ENCODE results near the gene ABCD4.
"Not testable (repeated sequence)": the region's sequence is repeated elsewhere in the genome, so short reads cannot be mapped to it uniquely, and the experiment has no call there.

Gene ABCD4

DNA sequence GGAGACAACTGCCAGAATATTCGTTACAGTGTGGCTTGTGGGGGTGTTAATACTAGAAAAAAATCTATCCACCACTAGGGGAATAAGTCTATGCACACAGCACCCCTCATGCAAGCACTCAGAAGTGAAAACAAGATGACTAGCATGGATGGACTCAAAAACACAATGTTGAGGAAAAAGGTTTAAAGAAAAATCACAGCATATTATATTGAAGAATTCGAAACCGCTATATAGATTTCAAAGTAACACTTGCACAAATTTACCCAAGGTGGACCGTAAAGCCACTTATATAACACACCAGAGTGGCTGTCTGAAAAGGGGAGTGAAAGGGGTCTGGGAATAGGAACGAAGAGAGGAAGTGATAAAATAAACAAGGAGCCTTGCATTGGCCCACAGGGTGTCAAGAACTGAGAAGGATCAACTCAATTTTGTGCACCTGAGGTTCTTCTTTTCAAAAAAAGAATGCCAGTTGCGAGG lies 544 bp downstream of the ABCD4 start:
- DNase-seq (ENCODE audit: low read depth in 2 of 2, low spot score in 1 of 2): no peak

DNA sequence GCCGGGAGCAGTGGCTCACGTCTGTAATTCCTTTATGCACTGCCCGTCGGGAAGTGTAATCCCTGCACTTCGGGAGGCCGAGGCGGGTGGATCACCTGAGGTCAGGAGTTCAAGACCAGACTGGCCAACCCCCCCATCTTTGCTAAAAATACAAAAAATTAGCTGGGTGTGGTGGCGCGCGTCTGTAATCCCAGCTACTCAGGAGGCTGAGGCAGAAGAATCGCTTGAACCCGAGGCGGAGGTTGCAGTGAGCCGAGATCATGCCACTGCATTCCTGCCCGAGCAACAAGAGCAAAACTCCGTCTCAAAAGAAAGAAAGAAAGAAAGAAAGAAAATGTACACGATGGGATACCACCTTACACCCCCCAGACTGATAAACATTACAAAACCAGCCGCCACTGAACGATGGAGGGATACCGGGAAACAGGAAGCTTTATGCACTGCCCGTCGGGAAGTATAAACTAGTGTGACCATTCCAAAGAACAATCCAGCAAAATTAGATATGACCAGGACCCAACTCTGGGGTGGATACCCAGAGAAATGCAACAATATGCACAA lies 1.1 kb downstream of the ABCD4 start:
- no peak for DNase-seq (ENCODE audit: low read depth in 2 of 2, low spot score in 1 of 2)

DNA sequence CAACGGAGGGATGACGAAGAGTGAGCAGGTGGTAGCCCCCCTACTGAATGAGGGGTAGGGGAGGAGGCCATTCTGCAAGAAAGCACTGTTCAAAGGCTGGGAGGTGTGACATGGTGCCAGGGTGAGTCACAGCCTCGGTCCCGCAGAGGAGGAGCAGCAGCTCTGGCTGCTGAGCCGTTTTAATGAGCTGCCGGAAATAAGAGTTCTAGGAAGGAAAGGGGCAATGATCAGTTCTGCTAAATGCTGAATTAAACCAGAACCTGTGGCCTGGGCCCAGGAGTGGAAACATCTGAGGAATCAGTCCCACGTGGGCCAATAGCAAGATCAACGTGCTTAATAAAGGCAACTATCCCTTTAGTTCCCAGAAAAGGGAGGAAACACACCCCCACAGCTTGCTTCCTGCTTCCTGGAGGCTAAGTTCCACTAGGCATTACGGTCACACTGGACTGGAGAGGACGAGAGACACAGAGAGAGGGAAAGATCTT lies 3.6 kb downstream of the ABCD4 start:
- no peak for DNase-seq (ENCODE audit: low read depth in 2 of 2, low spot score in 1 of 2)

DNA sequence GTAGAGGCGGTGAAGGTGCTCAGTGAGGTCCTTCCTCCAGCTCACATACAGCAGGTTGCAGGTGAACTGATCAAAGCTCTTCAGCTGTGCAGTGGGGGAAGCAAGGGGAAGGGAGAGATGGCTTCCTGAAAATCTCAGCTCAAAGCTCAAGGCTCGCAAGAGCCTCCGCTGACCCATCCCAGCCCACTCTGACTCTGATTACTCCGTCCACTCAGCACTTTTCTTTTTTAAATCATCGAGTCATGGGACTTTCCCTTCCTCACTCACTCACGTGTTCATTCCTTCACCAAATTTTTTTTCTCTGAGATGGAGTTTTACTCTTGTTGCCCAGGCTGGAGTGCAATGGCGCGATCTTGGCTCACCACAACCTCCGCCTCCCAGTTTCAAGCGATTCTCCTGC lies 4.7 kb downstream of the ABCD4 start:
- DNase-seq (ENCODE audit: low read depth in 2 of 2, low spot score in 1 of 2): no peak

DNA sequence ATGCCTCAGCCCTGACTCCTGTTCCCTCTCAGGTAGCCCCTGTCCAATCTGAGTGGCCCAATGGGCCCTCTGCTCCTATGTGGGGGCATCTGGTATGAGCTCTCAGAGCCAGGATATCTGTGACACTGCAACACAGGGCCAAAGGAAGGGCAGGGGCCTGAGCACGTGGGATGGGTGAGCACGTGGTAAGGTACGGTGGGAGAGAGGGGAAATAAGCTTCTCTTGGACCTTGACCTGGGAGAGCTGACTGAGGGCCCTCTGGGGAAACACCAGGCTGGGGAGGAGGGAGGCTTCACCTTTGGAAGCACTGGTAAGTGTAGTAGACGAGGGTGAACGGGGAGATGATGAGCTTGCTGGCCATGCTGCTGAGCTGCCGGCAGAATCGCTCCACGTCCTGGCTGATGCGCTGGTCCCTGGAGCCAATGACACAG lies 6.7 kb downstream of the ABCD4 start:
- no peak for DNase-seq (ENCODE audit: low read depth in 2 of 2, low spot score in 1 of 2)

DNA sequence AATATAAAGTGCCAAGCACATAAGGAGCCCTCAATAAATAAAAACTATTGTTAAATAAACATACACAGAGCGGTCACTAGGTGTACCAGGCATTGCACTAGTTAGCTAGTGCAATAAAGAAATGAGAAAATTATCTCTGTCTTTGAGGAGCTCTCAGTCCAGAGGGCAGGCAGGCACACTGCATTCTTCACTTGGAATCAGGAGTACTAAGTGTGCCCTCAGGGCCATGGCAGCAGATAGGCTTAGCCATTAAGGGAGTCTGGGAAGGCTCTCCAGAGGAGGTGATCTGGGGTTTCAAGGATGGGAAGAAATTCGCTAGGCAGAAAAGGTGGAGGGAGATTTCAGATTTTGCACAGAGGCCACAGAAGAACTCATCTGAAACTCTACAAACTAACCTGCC lies 9.1 kb downstream of the ABCD4 start:
- DNase-seq (ENCODE audit: low read depth in 2 of 2, low spot score in 1 of 2): no peak

DNA sequence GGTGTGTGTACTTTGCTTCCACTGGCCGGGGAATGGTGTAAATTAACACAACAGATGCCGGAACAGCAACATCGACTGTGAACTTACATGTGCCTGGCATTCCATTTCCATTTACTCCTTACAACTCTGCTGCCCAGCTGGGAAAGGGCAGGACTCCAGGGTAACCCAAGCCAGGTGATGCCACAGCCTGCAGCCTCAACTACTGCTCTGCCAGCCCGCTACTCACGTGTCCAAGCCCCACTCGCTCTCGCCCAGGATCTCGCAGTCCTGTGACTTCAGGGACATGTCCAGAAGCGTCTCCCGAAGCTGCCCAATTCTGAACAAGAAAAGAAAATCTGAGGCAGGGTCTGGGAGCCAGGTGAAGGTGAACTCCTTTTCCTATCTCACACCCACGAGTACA lies 10.7 kb downstream of the ABCD4 start:
- DNase-seq (ENCODE audit: low read depth in 2 of 2, low spot score in 1 of 2): no peak

DNA sequence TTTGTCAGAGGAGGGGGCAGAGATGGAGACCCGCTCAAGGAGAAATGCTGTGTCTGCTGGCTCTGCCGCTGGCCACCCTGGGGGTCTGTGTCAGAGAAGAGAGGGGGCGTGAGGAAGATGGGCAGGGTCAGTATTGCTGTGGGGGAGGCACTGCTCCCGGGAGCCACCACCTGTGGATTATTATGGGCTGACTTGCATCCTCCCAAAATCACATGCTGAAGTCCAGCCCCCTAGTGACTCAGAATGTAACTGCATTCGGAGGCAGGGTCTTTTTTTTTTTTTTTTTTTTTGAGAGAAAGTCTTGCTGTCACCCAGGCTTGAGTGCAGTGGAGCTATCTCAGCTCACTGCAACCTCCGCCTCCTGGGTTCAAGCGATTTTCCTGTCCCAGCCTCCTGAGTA lies 12.3 kb downstream of the ABCD4 start:
- DNase-seq (ENCODE audit: low read depth in 2 of 2, low spot score in 1 of 2): no peak

DNA sequence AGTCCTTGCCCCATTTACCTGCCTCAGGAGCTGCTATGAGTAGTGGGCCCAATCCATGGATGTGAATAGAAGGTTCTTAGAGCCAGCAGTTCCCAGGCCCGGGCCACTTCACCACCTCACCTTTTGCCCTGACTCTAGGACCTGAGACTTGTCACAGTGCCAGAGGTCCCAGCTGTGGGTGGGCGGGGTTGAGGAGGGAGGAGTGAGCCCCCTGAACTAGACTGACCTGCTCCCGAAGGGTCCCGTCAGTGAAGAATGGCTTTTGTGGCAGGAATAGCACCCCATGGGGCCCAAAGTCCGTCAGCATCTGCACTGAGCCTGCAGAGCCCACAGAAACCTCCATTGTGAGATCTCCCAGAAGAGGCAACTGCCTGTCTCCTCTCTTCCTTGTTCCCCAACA lies 12.9 kb downstream of the ABCD4 start:
- DNase-seq (ENCODE audit: low read depth in 2 of 2, low spot score in 1 of 2): no peak

DNA sequence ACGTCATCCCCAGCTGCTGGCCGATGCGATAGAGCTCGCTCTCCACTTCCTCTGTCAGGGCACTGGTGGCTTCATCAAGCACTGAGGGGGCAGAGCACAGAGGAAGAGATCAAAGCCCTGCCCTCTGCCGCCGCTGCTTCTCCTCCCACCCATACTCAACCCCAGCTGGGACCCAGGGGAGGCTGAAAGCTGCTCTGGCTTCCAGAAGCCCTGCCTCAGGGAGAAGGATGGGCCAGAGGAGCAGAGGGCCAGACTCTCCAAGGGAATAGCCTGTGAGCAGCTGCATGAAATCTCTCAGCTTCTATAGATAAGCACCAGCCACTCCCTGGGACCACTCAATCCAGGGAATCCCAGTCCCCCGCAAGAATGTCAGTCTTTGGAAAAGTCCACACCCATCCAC lies 16.0 kb downstream of the ABCD4 start:
- DNase-seq (ENCODE audit: low read depth in 2 of 2, low spot score in 1 of 2): no peak

DNA sequence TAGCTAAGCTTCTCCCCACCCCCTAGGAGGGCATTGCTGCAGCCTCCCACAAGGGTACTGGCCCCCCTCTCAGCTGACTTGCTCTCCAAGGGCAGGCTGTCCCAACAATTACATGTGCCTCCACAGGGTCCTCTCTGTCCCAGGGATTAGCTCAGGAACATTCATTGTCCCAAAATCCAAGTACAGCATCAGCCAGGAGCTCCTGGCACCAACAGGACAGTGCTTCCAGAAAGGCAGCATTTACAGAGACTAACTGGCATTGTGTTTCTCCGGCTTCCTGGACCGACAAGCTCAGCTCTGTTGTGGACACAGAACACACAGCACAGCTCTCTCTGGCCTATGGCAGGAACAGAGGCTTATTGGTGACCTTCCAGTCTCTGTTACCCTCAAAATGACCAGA lies 21.7 kb downstream of the ABCD4 start:
- DNase-seq (ENCODE audit: low read depth in 2 of 2, low spot score in 1 of 2): no peak

DNA sequence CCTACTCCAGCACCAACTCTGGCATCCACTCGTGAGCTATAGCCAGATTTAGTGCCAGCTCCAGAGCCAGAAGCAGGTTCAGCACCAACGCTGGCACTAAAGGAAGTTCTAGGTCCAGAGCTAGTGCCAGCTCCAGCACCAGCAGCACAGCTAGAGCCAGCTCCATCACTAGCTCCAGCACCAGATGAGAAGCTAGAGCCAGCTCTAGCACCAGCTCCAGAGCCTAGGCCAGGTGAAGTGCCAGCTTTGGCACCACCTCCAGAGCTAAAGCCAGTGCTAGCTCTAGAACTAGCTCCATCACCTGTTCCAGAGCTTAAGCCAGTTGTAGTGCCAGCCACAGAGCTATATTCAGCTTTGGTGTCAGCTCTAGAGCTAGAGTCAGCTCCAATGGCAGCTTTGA lies 24.7 kb downstream of the ABCD4 start:
- no peak for DNase-seq (ENCODE audit: low read depth in 2 of 2, low spot score in 1 of 2)

DNA sequence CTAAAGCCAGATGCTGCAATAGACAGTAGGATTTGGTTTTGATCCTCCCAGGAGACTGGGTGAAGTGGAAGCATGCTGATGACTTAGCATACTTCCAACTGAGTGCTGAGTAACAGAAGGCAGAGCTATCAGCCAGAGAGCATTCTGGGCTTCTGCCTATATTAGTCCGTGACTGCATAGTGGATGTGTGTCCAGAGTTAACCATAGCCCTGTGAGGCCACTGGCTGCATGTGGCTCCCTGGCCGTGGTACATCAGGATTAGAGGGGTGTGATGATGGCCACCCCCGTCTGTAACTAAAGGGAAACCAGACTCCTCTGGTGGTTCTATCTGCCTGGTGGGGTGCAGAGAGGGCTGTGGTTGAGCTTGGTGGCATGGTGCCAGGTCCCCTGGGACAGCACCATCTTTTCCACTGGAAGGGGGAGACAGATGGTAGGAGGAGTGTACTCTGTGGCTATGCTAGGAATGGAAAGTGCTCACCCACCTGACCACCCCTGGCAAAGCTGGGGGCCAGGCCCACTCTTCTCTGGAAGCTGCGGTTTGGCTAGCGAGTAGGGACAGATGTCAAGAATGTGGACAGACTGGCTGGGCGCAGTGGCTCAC lies 27.4 kb downstream of the ABCD4 start:
- DNase-seq (ENCODE audit: low read depth in 2 of 2, low spot score in 1 of 2): no peak

DNA sequence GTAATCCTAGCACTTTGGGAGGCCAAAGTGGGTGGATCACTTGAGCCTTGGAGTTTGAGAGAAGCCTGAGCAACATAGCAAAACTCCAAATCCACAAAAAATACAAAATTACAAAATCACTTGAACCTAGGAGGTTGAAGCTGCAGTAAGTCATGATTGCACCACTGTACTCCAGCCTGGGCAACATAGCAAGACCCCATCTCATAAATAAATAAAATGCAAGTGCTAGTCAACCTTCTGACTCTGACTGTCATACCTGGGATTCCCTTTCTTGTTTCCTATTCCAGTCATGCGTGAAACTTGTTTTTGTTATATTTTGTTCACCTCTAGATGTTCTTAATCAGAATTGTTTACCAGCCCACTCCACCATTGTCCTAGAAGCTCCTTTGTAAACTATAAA lies 31.4 kb downstream of the ABCD4 start:
- no peak for DNase-seq (ENCODE audit: low read depth in 2 of 2, low spot score in 1 of 2)

DNA sequence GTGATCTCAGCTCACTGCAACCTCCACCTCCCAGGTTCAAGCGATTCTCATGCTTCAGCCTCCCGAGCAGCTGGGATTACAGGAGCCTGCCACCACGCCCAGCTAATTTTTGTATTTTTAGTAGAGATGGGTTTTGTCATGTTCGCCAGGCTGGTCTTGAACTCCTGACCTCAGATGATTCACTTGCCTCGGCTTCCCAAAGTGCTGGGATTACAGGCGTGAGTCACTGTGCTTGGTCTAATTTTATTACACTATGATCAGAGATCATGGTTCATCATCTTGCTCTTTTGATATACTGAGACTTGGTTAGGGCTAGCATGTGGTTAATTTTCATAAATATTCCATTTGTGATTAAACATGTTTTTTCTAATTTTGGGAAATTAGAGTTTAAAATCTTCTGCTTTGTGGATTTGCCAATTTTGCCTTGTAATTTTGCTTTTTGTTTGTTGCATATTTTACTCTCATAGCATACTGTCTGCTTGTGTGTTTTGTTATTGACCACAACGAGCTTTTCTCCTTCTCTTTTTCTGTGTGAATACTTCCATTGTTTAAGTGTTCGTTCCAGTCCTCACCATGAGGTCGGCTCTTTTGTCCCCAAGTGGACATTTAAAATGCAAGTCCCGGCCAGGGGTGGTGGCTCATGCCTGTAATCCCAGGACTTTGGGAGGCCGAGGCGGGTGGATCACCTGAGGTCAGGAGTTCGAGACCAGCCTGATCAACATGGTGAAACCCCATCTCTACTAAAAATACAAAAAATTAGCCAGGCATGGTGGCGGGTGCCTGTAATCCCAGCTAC lies 32.2 kb downstream of the ABCD4 start:
- not testable (repeated sequence) for DNase-seq (ENCODE audit: low read depth in 2 of 2, low spot score in 1 of 2)

DNA sequence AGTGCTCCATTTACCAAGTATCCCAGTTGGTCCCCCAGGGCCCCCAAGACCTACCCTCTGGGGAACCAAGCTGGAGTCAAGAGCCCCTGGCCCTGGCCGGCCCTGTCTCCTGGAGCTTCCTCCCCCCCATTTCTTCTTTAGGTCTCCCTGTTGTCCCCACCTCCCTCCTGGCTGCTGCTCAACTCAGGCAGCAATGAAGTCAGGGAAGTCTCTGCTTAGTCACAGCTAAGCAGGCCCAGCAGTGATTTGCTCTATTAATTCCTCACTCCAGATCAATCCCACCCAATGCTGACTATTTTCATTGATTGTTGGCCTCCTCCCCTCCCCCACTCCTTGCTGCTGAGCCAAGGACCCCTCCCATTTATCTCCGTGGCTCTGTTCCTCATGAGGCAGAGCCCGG lies 35.1 kb downstream of the ABCD4 start:
- DNase-seq (ENCODE audit: low read depth in 2 of 2, low spot score in 1 of 2): no peak

DNA sequence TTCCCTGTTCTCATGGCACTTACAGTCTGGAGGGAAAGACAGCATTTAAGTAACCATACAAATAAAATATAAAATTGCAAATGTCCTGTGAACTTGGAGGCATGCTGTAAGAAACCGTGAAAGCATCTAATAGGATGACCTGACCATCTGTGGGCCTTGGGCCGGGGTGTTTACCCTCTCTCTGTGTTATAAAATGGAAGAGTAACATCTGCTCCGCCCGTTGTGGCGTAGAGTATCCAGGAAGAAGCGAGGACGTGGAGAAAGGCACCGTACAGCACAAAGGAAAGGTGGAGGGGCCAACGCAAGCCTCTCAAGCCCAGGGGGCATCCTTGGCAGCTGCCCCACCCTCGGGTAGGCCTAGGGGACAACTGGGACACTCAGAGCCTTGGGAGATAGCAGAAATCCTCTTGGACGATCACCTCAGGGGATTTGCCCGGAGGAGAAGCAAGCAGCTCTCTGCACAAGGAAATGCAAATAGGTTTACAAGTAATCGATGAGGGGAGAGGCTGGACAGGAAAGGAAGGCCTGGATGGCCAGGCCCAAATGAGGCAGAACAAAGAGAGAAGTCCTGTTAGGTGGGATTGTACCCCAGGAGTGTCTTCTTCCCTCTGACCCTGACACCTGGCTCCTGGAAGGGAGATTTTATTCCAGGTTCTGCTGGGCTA lies 37.3 kb downstream of the ABCD4 start:
- DNase-seq (ENCODE audit: low read depth in 2 of 2, low spot score in 1 of 2): no peak

DNA sequence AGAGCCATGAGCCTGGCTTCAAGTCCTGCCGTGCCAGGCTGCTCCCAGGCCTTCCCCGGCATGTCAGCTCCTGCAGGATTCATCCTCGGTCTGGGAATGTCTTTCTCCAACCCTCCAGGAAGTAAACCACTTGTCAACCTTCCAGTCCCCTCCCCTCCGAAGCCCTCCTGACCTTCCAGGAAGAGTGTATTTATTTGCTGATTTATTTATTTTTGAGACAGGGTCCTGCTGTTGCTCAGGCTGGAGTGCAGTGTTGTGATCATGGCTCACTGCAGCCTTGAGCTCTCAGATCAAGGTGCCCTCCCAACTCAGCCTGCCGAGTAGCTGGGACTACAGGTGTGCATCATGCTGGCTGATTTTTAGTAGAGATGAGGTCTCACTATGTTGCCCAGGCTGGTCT lies 38.8 kb downstream of the ABCD4 start:
- DNase-seq (ENCODE audit: low read depth in 2 of 2, low spot score in 1 of 2): no peak

DNA sequence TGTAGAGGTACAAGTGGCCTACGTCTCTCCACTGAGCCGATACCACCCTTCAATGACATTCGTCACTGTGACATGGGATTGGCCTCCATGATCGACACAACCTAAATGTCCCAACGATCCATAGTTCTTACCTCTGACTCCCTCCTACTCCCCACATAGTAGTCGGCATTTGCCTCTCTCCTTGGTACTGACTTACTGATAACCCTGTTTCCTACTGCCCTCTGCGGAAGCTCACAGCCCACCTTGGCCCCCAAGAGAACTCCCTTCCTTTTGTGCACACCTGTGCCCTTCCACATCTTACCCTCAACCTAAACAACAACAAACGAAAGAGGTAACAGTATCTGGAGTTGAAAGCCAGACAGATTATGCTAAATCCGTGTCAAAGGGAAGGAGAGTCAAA lies 39.6 kb downstream of the ABCD4 start:
- DNase-seq (ENCODE audit: low read depth in 2 of 2, low spot score in 1 of 2): no peak

DNA sequence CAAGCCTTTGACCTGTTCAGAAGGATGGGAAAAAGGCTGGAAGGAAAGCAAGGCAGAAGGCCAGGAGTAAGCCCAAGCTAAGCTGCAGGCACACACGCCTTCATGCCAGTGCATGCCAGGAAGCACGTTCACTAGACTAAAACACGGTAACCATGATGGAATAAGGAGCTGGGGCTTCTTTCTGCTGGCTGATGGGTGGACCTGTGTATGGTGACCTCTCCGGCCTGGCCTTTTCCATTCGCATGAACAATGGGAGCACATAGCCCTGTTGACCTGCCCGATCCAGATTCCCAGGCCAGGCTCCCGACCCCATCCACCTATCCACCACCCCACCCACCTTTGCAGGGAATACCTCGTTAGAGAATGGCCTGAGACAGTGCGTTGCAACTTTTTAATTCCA lies 40.7 kb downstream of the ABCD4 start:
- no peak for DNase-seq (ENCODE audit: low read depth in 2 of 2, low spot score in 1 of 2)

DNA sequence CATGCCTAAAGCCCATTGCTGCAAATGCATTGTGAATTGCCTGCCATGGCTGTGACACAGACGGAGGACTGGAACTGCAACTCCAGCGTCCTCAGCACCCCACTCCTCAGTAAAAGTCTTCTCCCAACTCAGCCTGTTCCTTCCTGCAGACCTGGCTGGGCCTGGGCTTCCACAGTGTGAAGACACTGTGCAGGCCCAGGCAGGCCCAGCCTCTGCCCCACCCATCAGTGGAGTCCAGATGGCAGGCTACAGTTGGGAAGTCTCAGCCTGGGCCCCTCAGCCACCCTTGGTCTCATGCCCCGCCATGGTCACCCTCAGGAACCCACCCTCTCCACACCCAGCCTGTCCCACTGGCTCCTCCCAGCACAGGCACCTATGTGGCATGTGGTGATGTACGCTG lies 41.4 kb downstream of the ABCD4 start:
- DNase-seq (ENCODE audit: low read depth in 2 of 2, low spot score in 1 of 2): no peak
